K562 (cell line): ENCODE measurements around the gene PITPNB.

Experiments
- CTCF ChIP-seq, 3 experiments: IDR thresholded peaks in 2 of 3; conservative IDR thresholded peaks in 1 of 3; 2 replicates each; pipeline ENCODE4 v1.5.1; 2011 to 2012; ENCODE audit warnings: low read length in 3 of 3, mild to moderate bottlenecking in 3 of 3, control low read depth in 2 of 3, improper control_type of control experiment in 1 of 3, inconsistent platforms in 1 of 3, low read depth in 1 of 3, mixed read lengths in 1 of 3, moderate library complexity in 1 of 3; ENCODE audit not compliant: insufficient read depth in 2 of 3
- EP300 ChIP-seq: IDR thresholded peaks from 2 replicates; pipeline ENCODE4 v1.6.1; 2012; ENCODE audit warnings: low read length, improper control_type of control experiment
- GMEB1 ChIP-seq: fragments of 250-450 bp; sonication (Bioruptor Pico); IDR thresholded peaks from 2 replicates; pipeline ENCODE4 v1.4.0; 2020; ENCODE audit warnings: mild to moderate bottlenecking
- HNRNPLL ChIP-seq: fragments of 200-400 bp; formaldehyde crosslinking; IDR thresholded peaks from 2 replicates; pipeline ENCODE4 v1.6.1; 2017; ENCODE audit warnings: low read length, low read depth, mild to moderate bottlenecking; ENCODE audit not compliant: poor library complexity, severe bottlenecking
- RBFOX2 ChIP-seq: fragments of 200-400 bp; formaldehyde crosslinking; IDR thresholded peaks from 2 replicates; pipeline ENCODE4 v1.6.1; 2017; ENCODE audit warnings: low read depth, mild to moderate bottlenecking, low read length, moderate library complexity
- ZBTB1 ChIP-seq: sonication (generic); formaldehyde crosslinking; IDR thresholded peaks from 2 replicates; pipeline ENCODE4 v1.8.1; 2023; ENCODE audit warnings: missing genetic modification reagents, low read depth, mild to moderate bottlenecking, borderline replicate concordance
- ZNF766 ChIP-seq: fragments of 200-800 bp; sonication (Bioruptor generic); conservative IDR thresholded peaks from 2 replicates; pipeline ENCODE4 v1.6.1; 2016; ENCODE audit warnings: missing genetic modification characterization, missing compliant biosample characterization
- TF ChIP-seq, protein P1 (sequence below): fragments of 250-450 bp; sonication (Bioruptor Pico); IDR thresholded peaks from 2 replicates; pipeline ENCODE4 v1.5.0; 2020; ENCODE audit warnings: mild to moderate bottlenecking, borderline replicate concordance

DNA sequence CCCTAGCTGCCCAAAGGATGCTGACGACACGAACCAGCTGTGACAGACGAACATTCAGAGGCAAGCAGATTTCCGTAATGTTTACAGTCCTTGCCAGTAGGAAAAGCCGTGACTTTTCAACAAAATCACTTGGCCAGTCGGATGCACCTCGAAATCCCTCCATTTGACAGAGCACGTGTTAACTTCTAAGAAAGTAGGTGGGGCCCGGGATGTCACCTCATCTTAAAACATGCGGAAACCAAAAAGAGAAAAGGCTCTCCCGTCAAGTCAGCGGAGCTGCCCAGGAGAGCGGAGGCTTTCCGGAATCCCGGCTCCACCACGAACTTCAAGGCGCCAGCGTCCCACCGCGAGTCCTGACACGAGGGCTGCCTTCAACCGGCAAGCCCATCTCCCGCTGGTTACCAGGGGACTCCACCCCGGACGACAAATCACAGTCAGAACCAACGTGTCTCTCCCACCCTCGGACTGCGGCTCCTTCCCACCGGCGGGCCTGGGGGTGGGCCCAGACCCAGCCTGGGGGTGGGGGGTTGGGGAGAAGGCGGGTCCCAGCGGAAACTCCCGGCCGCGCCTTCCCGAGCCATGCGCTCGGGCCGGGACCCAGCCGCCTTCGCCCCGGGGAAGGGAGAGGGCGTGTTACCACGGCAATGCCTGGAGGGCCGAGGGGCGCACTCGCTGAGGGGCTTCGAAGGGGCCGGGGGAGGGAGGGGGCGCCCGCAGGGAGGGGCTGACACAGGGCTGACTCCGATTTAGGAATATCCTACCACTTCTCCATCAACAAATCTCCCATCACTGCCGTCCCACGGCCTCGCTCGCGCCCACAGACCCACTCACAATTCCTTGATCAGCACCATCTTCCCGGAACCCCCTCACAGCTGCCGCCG lies 475 bp downstream of the PITPNB start:
- peak; percentile 39 for TF ChIP-seq HNRNPLL
- no peak for TF ChIP-seq CTCF (IDR thresholded peaks at IDR 0.05 in 2 of 3, conservative IDR thresholded peaks at IDR 0.05 in 1 of 3; ENCODE audit: insufficient read depth in 2 of 3, low read depth in 1 of 3, low read length in 3 of 3)
- TF ChIP-seq RBFOX2, result no peak
- no peak for TF ChIP-seq ZNF766 (CRISPR knock-in tag)
- TF ChIP-seq, protein P1, sequence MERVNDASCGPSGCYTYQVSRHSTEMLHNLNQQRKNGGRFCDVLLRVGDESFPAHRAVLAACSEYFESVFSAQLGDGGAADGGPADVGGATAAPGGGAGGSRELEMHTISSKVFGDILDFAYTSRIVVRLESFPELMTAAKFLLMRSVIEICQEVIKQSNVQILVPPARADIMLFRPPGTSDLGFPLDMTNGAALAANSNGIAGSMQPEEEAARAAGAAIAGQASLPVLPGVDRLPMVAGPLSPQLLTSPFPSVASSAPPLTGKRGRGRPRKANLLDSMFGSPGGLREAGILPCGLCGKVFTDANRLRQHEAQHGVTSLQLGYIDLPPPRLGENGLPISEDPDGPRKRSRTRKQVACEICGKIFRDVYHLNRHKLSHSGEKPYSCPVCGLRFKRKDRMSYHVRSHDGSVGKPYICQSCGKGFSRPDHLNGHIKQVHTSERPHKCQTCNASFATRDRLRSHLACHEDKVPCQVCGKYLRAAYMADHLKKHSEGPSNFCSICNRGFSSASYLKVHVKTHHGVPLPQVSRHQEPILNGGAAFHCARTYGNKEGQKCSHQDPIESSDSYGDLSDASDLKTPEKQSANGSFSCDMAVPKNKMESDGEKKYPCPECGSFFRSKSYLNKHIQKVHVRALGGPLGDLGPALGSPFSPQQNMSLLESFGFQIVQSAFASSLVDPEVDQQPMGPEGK (CRISPR knock-in tag), result no peak
- no peak for TF ChIP-seq GMEB1 (CRISPR knock-in tag)
- no peak for TF ChIP-seq ZBTB1 (CRISPR knock-in tag)
- no peak for TF ChIP-seq EP300
